Measurements from ENCODE around the gene SRP68.

GRCh38 chr17:76081295-76082210 lies 9.2 kb upstream of the SRP68 start:
- TF ChIP-seq CTCF (conservative IDR thresholded peaks at IDR 0.05; ENCODE audit: low read length), result no peak
- TF ChIP-seq EZH2phosphoT487 (IDR thresholded peaks at IDR 0.05; ENCODE audit: borderline replicate concordance), result no peak
